Measurements from ENCODE around the gene NHP2. TPM values are rescaled to one million over a fixed set of nuclear protein-coding genes. Genes with fewer than 3 reads are reported as not detected.

The NHP2 gene
- total and polyA plus RNA-seq, 9 of the 15 experiments (the other 6 are each of a cell fraction or from before 2014, with no cell fraction given): 52.8 to 622 (median 144) TPM

- Histone ChIP-seq H3K27ac (ENCODE audit: extremely low read depth, low read depth, low read length) (no peak overlapping the region; the same call in 2 of the 3 replicates), H3K9me3 (replicated peaks; ENCODE audit: control insufficient read depth, insufficient read depth, low read depth, low read length) (no peaks in the 10 kb centered on the region), H3K9me1 (ENCODE audit: control insufficient read depth, insufficient read depth, low read length) (no peaks in the 10 kb centered on the region), H3K9ac (ENCODE audit: insufficient read depth in 1 of 2, low read depth in 2 of 2, low read length in 2 of 2) (0 out of 4 replicates have a peak overlapping the region, but pooled peaks of 1 of the 2 experiments have one; percentile 31), H3K4me2 (ENCODE audit: insufficient read depth, low read length) (no peak overlapping the region), H3K36me3 (ENCODE audit: control insufficient read depth, insufficient read depth, low read length) (peaks cover 84% of the 10 kb centered on the region), H3K4me1 (replicated peaks in 1 of 2; ENCODE audit: control insufficient read depth in 2 of 2, insufficient read depth in 2 of 2, low read length in 2 of 2) (peaks cover 0 to 6% of the 10 kb centered on the region in 2 experiments; a peak in 3 of 5 replicates), H2AFZ (ENCODE audit: low read depth, low read length) (no peak overlapping the region), H3K27me3 (ENCODE audit: control insufficient read depth in 2 of 2, insufficient read depth in 2 of 2, low read length in 2 of 2) (no peaks in the 10 kb centered on the region), H3K79me2 (ENCODE audit: control insufficient read depth, insufficient read depth, low read length) (peaks cover 42% of the 10 kb centered on the region), H3K4me3 (no peak overlapping the region), H4K20me1 (replicated peaks; ENCODE audit: control insufficient read depth, insufficient read depth, low read length) (no peaks in the 10 kb centered on the region)
- ATAC-seq (peak; percentile 16; the same call in 1 of the 3 replicates), DNase-seq (ENCODE audit: extremely low read depth in 1 of 4, low spot score in 3 of 4) (no peak), FAIRE-seq (no peak)
- intact Hi-C loops (cut with micrococcal nuclease): no loop called here
- in situ Hi-C loops (cut with MboI): no loop called here
- ChIA-PET POLR2A (interaction anchor here (1.1 to 2.0 kb wide), 3 partner anchors 10 to 17 kb away, joined by 3 to 13 read pairs (median 4); partner anchors contain the start of gene NHP2), CTCF (ENCODE audit: low intra/inter-chr PET ratio) (no interaction called here)
- TF ChIP-seq POLR2G (IDR thresholded peaks at IDR 0.05; ENCODE audit: low read depth, low read length) (peak; percentile 16; the same call in 1 of the 2 replicates), ZBTB9 (CRISPR knock-in tag; IDR thresholded peaks at IDR 0.05) (no peak), MAFK (IDR thresholded peaks at IDR 0.05; ENCODE audit: low read length) (no peak), SUPT5H (IDR thresholded peaks at IDR 0.05) (0 out of 2 replicates have a peak, but pooled peaks have one; percentile 13), PURB (CRISPR knock-in tag; IDR thresholded peaks at IDR 0.05; ENCODE audit: low read depth) (no peak), POLR2A (conservative IDR thresholded peaks at IDR 0.05) (0 out of 2 replicates have a peak, but pooled peaks have one; percentile 33)
- BruUV-seq (replicated peaks): no TSS peak
- WGBS (ENCODE audit: insufficient coverage, low coverage, missing lambda C conversion rate): 83% methylated on average over 10 of the region's 10 CpGs
Observed at GRCh38 chr5:178136990-178137389, 16.7 kb downstream of the NHP2 start.

Data from K562 (cell line).